NCI-H2196 (cell line): ENCODE measurements around the gene GRAP.

Experiments
- DNase-seq: peaks from one replicate; lab custom pipeline; 2025; ENCODE audit not compliant: unreplicated experiment; lab: John Stamatoyannopoulos, UW

Gene GRAP

DNA sequence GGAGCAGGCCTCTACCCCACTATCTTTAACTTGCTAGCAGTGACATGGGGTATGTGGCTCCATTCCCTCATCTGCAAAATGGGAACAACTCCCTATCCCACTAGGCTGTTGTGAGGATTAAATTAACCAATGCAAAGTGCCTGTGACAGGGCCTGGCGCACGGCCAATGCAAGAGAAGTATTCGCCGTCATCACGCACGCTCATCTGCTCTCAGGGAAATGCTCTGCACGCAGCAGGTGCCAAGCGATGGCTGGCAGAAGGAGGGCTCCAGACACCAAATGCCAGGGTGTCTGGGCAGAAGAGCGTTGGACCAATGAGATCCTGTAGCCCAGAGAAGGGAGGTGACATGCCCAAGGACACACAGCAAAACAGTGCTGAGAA, 59.5 kb downstream of the GRAP start:
- no peak for DNase-seq

GRCh38 chr17:18986541-18987229, 60.1 kb downstream of the GRAP start:
- no peak for DNase-seq

GRCh38 chr17:18985475-18985874, 61.3 kb downstream of the GRAP start:
- no peak for DNase-seq

DNA sequence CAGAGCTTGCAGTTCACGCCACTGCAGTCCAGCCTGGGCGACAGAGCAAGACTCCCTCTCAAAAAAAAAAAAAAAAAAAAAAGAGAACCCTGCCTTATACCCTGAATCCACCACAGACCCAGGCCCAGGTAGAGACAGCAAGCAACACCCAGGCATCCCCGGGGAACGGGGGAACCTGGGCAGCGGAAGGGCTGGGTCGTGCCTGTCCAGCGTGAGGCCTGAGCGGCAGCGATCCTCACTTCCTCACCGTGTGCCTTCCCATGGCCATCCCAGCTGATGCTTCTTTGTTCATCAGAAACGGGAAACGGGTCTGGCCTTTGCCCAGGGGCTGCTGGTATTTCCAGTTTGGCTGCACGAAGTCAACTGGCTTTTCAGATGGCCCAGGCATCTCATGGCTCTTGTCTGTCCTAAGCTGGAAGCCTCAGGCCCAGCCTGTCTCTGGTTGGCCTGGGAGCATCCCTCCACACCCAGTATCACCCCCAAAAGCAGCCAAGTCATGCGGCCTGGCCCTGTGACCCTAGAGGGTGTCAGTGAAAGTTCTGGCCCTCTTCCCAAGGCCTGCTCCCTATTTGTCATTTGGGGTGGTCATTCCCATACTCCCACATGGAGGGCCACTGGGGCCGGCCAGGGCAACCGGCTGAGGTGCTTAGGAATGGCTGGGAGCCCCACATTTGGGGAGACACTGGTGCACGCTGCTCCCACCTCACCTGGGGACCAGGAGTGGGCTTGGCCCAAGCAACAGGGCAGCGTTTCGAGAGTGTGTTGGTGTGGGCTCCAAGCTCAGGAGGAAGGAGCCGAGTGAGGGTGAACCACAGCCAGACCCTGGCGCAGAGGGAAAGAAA, 62.3 kb downstream of the GRAP start:
- DNase-seq: no peak

DNA sequence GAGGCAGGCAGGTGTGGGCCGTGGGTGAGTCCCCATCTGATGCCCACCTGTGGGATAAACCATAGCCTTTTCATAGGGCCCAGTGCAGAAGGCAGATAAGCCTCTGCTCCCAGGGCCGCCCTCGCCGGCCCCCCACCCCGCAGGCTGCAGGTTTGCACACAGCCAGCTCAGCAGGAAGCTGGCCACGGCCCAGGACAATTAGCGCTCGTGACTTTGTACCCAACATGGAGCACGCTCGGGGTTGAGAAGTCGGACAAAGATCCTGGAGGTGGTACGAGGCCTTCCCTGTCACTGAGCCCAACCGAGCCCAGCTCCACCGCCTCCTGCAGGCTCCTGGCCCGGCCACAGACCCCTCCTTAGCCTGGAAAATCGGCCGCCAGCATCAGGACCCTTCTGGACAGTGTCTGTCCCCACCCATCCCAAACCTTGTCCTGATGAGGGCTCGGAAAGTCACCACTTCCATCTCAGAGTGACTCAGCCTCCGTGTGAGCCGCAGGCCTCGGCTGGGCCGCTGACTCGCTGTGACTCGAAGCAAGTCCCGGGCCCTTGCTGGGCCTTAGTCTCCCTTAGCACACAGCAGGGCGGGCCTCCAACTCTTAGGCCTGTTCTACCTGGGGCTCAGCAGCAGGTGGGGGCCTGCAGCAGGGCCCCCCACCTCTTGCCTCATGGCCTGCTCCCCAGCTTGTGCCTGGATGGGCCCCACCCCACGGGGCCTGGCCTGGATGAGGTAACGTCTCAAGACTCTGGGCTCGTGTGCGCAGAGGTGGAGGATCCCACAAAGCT, 64.9 kb downstream of the GRAP start:
- no peak for DNase-seq

- no peak for DNase-seq
These were observed 65.5 kb downstream of the GRAP start for GRCh38 chr17:18981335-18981641.

DNA sequence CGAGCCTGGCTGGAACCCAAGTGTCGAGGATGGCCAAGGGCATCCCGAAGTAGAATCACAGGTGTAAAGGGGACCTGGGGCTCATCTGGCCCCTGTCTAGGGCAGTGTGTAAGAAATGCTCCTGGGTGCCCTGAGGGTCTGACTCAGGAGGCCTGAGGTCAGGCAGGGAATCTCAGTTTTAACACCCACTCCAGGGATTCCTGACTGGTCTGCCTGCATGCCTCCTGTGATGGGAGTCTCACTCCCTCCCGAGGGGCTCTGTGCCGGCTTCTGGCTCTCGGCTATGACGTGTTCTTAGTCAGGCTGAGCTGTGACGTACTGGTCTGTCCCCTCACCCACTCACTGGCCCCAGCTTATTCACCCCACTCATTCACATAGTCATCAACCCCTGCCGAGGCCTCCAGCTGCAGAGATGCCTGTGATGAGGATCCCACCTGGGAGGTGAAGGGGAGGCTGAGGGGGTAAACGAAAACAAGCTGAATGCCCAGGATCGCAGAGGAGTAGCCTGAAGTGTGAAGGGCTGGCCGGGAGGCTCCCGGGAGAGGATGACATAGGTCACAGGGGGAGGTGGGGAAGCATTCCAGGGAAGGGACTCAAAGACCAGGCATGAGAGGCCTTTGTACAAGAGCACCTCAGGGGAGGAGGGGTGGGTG, 65.9 kb downstream of the GRAP start:
- DNase-seq: no peak

GRCh38 chr17:18978655-18979054, 68.1 kb downstream of the GRAP start:
- no peak for DNase-seq

DNA sequence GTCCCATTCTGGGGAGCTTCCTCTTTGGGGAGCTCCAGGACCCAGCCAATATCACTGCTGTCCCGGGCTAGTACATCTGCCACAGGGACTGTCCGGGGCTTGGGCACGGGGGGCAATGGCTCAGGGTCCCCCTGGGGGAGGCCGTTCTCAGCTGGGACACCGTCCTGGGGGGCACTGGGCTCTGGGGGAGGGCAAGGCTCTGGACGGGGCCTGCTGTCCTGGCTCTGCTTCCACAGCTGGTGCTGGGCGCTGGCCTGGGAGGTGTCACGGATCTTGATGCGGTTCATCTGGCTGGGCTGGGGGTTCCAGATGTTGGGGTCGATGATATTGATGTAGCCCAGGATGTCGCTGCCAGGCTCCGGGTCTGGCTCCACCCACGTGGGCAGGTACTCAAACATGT, 68.7 kb downstream of the GRAP start:
- DNase-seq: no peak

DNA sequence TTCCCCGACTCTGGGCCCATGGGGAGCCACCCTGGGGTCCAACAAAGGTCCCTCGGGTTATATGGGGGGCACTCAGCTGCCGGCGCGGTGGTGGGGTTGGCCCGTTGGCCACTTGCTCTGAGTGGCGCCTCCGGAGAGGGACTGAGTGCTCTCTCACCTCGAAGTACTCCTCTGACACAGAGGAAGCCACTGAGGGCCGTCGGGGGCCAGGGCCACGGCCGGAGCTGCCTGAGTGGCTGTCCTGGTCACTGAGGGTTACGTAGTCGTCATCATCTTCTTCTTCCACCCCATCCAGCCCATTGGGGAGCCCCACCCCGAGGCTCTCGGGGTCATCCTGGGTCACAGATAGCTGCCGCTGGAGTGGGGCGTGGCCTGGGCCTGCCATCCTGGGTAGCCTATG, 69.1 kb downstream of the GRAP start:
- no peak for DNase-seq

DNA sequence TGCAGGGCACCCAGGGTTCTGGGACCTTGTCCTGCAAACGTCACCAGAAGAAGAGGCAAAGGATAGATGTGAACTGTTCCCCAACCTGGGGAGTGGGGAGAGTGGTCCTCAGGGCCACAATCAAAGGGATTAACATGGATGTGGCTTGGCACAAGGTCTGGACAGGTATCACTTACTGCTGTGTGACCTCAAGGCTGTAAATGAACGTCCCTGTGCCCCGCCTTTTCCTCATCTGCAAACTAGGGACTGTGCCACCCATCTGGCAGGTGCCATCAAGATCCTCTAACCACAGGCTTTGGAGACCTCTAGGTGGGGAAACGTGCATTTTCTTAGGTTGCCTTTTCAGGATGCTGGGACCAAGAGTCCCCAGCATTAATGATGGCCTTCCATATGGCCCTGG, 69.7 kb downstream of the GRAP start:
- no peak for DNase-seq

- DNase-seq: no peak
These were observed 70.6 kb downstream of the GRAP start for GRCh38 chr17:18976201-18976600.

GRCh38 chr17:18975597-18975996, 71.2 kb downstream of the GRAP start:
- DNase-seq: no peak

GRCh38 chr17:18974407-18975149, 72.2 kb downstream of the GRAP start:
- DNase-seq: no peak

GRCh38 chr17:18971801-18972200, 75.0 kb downstream of the GRAP start:
- no peak for DNase-seq
